NAMALWA (cell line): ENCODE data around the gene UPF1.

Experiments used
- DNase-seq: peaks from one replicate; pipeline ENCODE4 v3.0.0-alpha.2; 2015; ENCODE audit warnings: low spot score

The UPF1 gene

GRCh38 chr19:18875726-18876125, 44.0 kb downstream of the UPF1 start:
- DNase-seq, result no peak

GRCh38 chr19:18876865-18877264, 45.1 kb downstream of the UPF1 start:
- DNase-seq, result no peak

- DNase-seq, result no peak
Measured at GRCh38 chr19:18878058-18878797, 46.5 kb downstream of the UPF1 start.

- peak; percentile 42 for DNase-seq
Measured at GRCh38 chr19:18878858-18879578, 47.3 kb downstream of the UPF1 start.

- peak; percentile 94 for DNase-seq
Measured at GRCh38 chr19:18879579-18880373, 48.0 kb downstream of the UPF1 start.

- DNase-seq, result no peak
Measured at GRCh38 chr19:18881491-18881890, 49.7 kb downstream of the UPF1 start.

- DNase-seq, result peak; percentile 52
Measured at GRCh38 chr19:18883526-18884304, 52.0 kb downstream of the UPF1 start.

- no peak for DNase-seq
Measured at GRCh38 chr19:18886972-18887371, 55.2 kb downstream of the UPF1 start.

- no peak for DNase-seq
Measured at GRCh38 chr19:18889949-18890745, 58.4 kb downstream of the UPF1 start.

- no peak for DNase-seq
Measured at GRCh38 chr19:18893587-18894253, 62.0 kb downstream of the UPF1 start.

- DNase-seq, result no peak
Measured at GRCh38 chr19:18894254-18895037, 62.7 kb downstream of the UPF1 start.

GRCh38 chr19:18895038-18895823, 63.5 kb downstream of the UPF1 start:
- DNase-seq, result no peak

- no peak for DNase-seq
Measured at GRCh38 chr19:18895824-18896341, 64.1 kb downstream of the UPF1 start, which contains the start of gene CERS1. Gene CERS1, minus strand, starts transcription at chr19:18896158. Its CDS starts 86 bp downstream, at chr19:18896072.

- no peak for DNase-seq
Measured at GRCh38 chr19:18896421-18896841, 64.7 kb downstream of the UPF1 start.

GRCh38 chr19:18897094-18898029, 65.6 kb downstream of the UPF1 start:
- no peak for DNase-seq

- no peak for DNase-seq
Measured at GRCh38 chr19:18898081-18898606, 66.4 kb downstream of the UPF1 start.
